ENCODE data around the gene ZC3H13. TPM values are rescaled to one million over a fixed set of nuclear protein-coding genes. Genes with fewer than 3 reads are reported as not detected.

Gene ZC3H13
- total and polyA plus RNA-seq, 2 of the 8 experiments (the other 6 are each of a cell fraction or from before 2014, with no cell fraction given): 5.1 to 57.8 TPM

- H4K91ac ChIP-seq (replicated peaks; ENCODE audit: insufficient read length, low read length): no peak overlapping the region
- no peaks in the 10 kb centered on the region for H3K79me1 ChIP-seq (ENCODE audit: low read depth, low read length)
- H3K4me1 ChIP-seq (replicated peaks in 1 of 4; ENCODE audit: control insufficient read depth in 3 of 4, insufficient read depth in 4 of 4, low read length in 3 of 4): no peaks in the 10 kb centered on the region
- FAIRE-seq (no peak), DNase-seq (ENCODE audit: low read depth in 1 of 2, low spot score in 2 of 2) (no peak)
- no peak overlapping the region for H2BK20ac ChIP-seq (ENCODE audit: low read length)
- H4K5ac ChIP-seq (ENCODE audit: insufficient read length, low read depth, low read length): no peak overlapping the region
- H3K9ac ChIP-seq (replicated peaks in 1 of 4; ENCODE audit: extremely low read depth in 1 of 4, low read depth in 3 of 4, low read length in 3 of 4): no peak overlapping the region
- no peak overlapping the region for H2BK5ac ChIP-seq (ENCODE audit: low read depth, low read length)
- no peak overlapping the region for H3K23ac ChIP-seq (ENCODE audit: insufficient read length)
- H3K18ac ChIP-seq (ENCODE audit: extremely low read depth, low read length): no peak overlapping the region
- H2AK5ac ChIP-seq (ENCODE audit: low read depth, low read length): no peak overlapping the region
- no peak for TF ChIP-seq MAX (IDR thresholded peaks at IDR 0.05)
- no peak for TF ChIP-seq KDM4A (IDR thresholded peaks at IDR 0.05; ENCODE audit: low read depth, low read length, severe bottlenecking)
- no peak for TF ChIP-seq RAD21 (IDR thresholded peaks at IDR 0.05 in 1 of 2, conservative IDR thresholded peaks at IDR 0.05 in 1 of 2; ENCODE audit: low read depth in 2 of 2, low read length in 2 of 2)
- no peak for TF ChIP-seq SIRT6 (IDR thresholded peaks at IDR 0.05; ENCODE audit: low read length)
- TF ChIP-seq SRF (IDR thresholded peaks at IDR 0.05; ENCODE audit: low read depth, low read length): no peak
- TF ChIP-seq POLR2AphosphoS5 (IDR thresholded peaks at IDR 0.05; ENCODE audit: low read depth, low read length): no peak
- no peak for TF ChIP-seq FOSL1 (IDR thresholded peaks at IDR 0.05; ENCODE audit: insufficient read depth, low read depth, low read length)
- TF ChIP-seq TAF1 (IDR thresholded peaks at IDR 0.05; ENCODE audit: low read depth, low read length): no peak
- TF ChIP-seq HDAC6 (IDR thresholded peaks at IDR 0.05; ENCODE audit: low read depth, low read length): no peak
- no peak for TF ChIP-seq SAP30 (IDR thresholded peaks at IDR 0.05; ENCODE audit: insufficient read depth, insufficient replicate concordance, low read length)
- TF ChIP-seq BCL11A (IDR thresholded peaks at IDR 0.05; ENCODE audit: low read depth in 2 of 2, low read length in 2 of 2): no peak
- TF ChIP-seq POLR2A (IDR thresholded peaks at IDR 0.05; ENCODE audit: control extremely low read depth in 1 of 2, low read depth in 2 of 2, low read length in 2 of 2): no peak
- no peak for TF ChIP-seq BRCA1 (IDR thresholded peaks at IDR 0.05; ENCODE audit: low read depth, low read length)
- TF ChIP-seq TBP (IDR thresholded peaks at IDR 0.05; ENCODE audit: low read depth, low read length): no peak
- no peaks in the 10 kb centered on the region for H3K23me2 ChIP-seq (ENCODE audit: low read depth, low read length)
- H3K4me2 ChIP-seq (ENCODE audit: insufficient read depth in 1 of 2, low read depth in 2 of 2, low read length in 2 of 2): no peak overlapping the region
- POLR2A ChIA-PET (ENCODE audit: partially characterized antibody): no interaction called here
- H4K8ac ChIP-seq (ENCODE audit: extremely low read depth, insufficient read depth, low read length): no peak overlapping the region
- H3K27me3 ChIP-seq (replicated peaks in 1 of 4; ENCODE audit: control insufficient read depth in 3 of 4, extremely low read depth in 1 of 4, insufficient read depth in 3 of 4, low read length in 3 of 4): no peaks in the 10 kb centered on the region
- CTCF ChIA-PET (ENCODE audit: partially characterized antibody): no interaction called here
- H3K56ac ChIP-seq (replicated peaks; ENCODE audit: insufficient read length, low read depth, low read length): no peak overlapping the region
- H3K79me2 ChIP-seq (ENCODE audit: control insufficient read depth in 1 of 2, insufficient read depth in 2 of 2, low read length in 2 of 2): peaks cover 0 to 59% of the 10 kb centered on the region in 2 experiments; a peak in 3 of 4 replicates
- WGBS, 2 experiments (ENCODE audit: extremely low coverage in 1 of 2, insufficient coverage in 1 of 2, insufficient read length in 1 of 2, insufficient replicate concordance in 2 of 2, low coverage in 1 of 2, low lambda C conversion rate in 2 of 2, missing lambda C conversion rate in 1 of 2): 89% methylated on average over 5 of the region's 5 CpGs; no CpG with 5 or more reads in 1 of the 2 experiments
- H3K36me3 ChIP-seq (ENCODE audit: control insufficient read depth in 2 of 4, insufficient read depth in 4 of 4, low read length in 3 of 4): peaks cover 0 to 18% (median 3%) of the 10 kb centered on the region in 4 experiments; a peak in 4 of 8 replicates
- no peak overlapping the region for H3K14ac ChIP-seq (ENCODE audit: insufficient read length)
- H3K27ac ChIP-seq (ENCODE audit: low read depth, low read length): no peak overlapping the region
- no peak overlapping the region for H3K4ac ChIP-seq (replicated peaks; ENCODE audit: insufficient read length, low read depth, low read length)
- H2BK12ac ChIP-seq (ENCODE audit: low read depth, low read length): no peak overlapping the region
- H2BK15ac ChIP-seq (ENCODE audit: low read length): no peak overlapping the region
- H4K20me1 ChIP-seq (replicated peaks in 1 of 2; ENCODE audit: control insufficient read depth in 1 of 2, insufficient read depth in 2 of 2, low read length in 2 of 2): peaks cover 0 to 2% of the 10 kb centered on the region in 2 experiments
- no peak overlapping the region for H3K4me3 ChIP-seq (ENCODE audit: extremely low read depth in 1 of 4, insufficient read depth in 2 of 4, low read depth in 3 of 4, low read length in 4 of 4)
- no peaks in the 10 kb centered on the region for H3K9me3 ChIP-seq (ENCODE audit: insufficient read depth in 2 of 2, low read depth in 1 of 2, low read length in 1 of 2)
- no peak overlapping the region for H2BK120ac ChIP-seq (replicated peaks; ENCODE audit: low read depth, low read length)
- H2AFZ ChIP-seq (ENCODE audit: low read length): no peak overlapping the region
Measured at GRCh38 chr13:46043647-46044046, 8.9 kb downstream of the ZC3H13 start.

Measured in H1 (cell line).